Mucosa of rectum (tissue), 2 donors: ENCODE measurements around the gene FAM98C.

ENCODE experiments used
- H3K27ac ChIP-seq, 2 donors: one replicate each; pipeline ENCODE4 v1.7.0; 2013; ENCODE audit warnings: inconsistent platforms in 2 of 2, low read depth in 2 of 2, low read length in 2 of 2
- H3K27me3 ChIP-seq, 2 donors: one replicate each; pipeline ENCODE4 v1.7.0; 2013; ENCODE audit warnings: low read length in 2 of 2; ENCODE audit not compliant: control insufficient read depth in 2 of 2, insufficient read depth in 2 of 2
- H3K36me3 ChIP-seq, 2 donors: one replicate each; pipeline ENCODE4 v1.7.0; 2013; ENCODE audit warnings: low read length in 2 of 2; ENCODE audit not compliant: control insufficient read depth in 2 of 2, insufficient read depth in 2 of 2
- H3K4me1 ChIP-seq, 2 donors: one replicate each; pipeline ENCODE4 v1.7.0; 2013; ENCODE audit warnings: low read length in 2 of 2, mild to moderate bottlenecking in 1 of 2; ENCODE audit not compliant: control insufficient read depth in 2 of 2, insufficient read depth in 2 of 2
- H3K4me3 ChIP-seq, 2 donors: one replicate each; pipeline ENCODE4 v1.7.0; 2013; ENCODE audit warnings: low read length in 2 of 2
- H3K9ac ChIP-seq, 2 donors: one replicate each; pipeline ENCODE4 v1.7.0; 2013; ENCODE audit warnings: low read length in 2 of 2, low read depth in 1 of 2, mild to moderate bottlenecking in 1 of 2
- H3K9me3 ChIP-seq, 2 donors: one replicate each; pipeline ENCODE4 v1.7.0; 2013; ENCODE audit warnings: low read length in 2 of 2; ENCODE audit not compliant: control insufficient read depth in 2 of 2
- donor health status: healthy.
- donor health status: Normal muscosa, but diverticular disease.

FAM98C gene

DNA sequence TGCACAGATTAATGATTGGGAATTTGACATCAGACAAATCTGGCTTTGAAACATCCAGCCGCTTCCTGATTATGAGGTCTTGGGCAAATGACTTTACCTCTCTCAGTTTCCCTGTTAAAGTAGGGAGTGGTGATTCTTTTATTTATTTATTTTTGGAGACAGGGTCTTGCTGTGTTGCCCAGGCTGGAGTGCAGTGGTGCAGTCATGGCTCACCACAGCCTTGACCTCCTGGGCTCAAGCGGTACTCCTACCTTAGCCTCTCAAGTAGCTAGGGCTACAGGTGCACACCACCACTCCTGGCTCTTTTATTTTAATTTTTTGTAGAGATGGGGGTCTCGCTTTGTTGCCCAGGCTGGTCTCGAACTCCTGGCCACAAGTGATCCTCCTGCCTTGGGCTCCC, 25.8 kb upstream of the FAM98C start:
- Histone ChIP-seq H3K4me1 (peaks cover 12 to 19% of the 10 kb centered on the region in 2 donors), H3K9ac (no peak overlapping the region), H3K36me3 (peaks cover 32 to 38% of the 10 kb centered on the region in 2 donors), H3K4me3 (no peak overlapping the region), H3K27me3 (no peaks in the 10 kb centered on the region), H3K9me3 (no peaks in the 10 kb centered on the region), H3K27ac (no peak overlapping the region)

DNA sequence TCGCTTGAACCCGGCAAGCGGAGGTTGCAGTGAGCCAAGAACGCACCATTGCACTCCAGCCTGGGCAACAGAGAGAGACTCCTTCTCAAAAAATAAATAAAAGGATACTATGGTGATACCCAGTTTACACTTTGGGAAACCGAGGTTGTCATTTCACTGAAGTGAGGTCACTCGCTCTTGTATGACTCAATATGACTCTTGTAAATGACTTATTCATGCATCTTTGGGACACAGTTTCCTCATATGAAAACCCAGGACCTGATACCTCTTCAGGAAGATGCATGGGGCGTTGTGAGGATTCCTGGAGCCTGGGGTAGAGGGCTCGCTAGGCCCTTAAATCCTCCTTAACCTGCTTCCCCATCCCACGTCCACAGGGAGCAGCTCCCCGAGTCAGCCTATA, 24.0 kb upstream of the FAM98C start:
- Histone ChIP-seq H3K9ac (no peak overlapping the region), H3K9me3 (no peaks in the 10 kb centered on the region), H3K36me3 (peaks cover 47 to 52% of the 10 kb centered on the region in 2 donors), H3K27me3 (no peaks in the 10 kb centered on the region), H3K4me1 (peaks cover 12 to 17% of the 10 kb centered on the region in 2 donors), H3K4me3 (no peak overlapping the region), H3K27ac (no peak overlapping the region)

GRCh38 chr19:38381138-38381537, 21.8 kb upstream of the FAM98C start:
- Histone ChIP-seq H3K4me1 (peaks cover 4% of the 10 kb centered on the region in 2 donors), H3K27me3 (no peaks in the 10 kb centered on the region), H3K4me3 (no peak overlapping the region), H3K27ac (no peak overlapping the region), H3K36me3 (peaks cover 47 to 57% of the 10 kb centered on the region in 2 donors), H3K9me3 (no peaks in the 10 kb centered on the region), H3K9ac (no peak overlapping the region)

GRCh38 chr19:38383184-38383583, 19.7 kb upstream of the FAM98C start:
- H3K4me3 ChIP-seq: no peak overlapping the region
- peaks cover 41 to 50% of the 10 kb centered on the region in 2 donors for H3K36me3 ChIP-seq
- no peaks in the 10 kb centered on the region for H3K9me3 ChIP-seq
- no peak overlapping the region for H3K9ac ChIP-seq
- peaks cover 11% of the 10 kb centered on the region in 2 donors for H3K4me1 ChIP-seq
- H3K27ac ChIP-seq: no peak overlapping the region
- no peaks in the 10 kb centered on the region for H3K27me3 ChIP-seq

- Histone ChIP-seq H3K27me3 (no peaks in the 10 kb centered on the region), H3K9me3 (no peaks in the 10 kb centered on the region), H3K27ac (no peak overlapping the region), H3K4me1 (peaks cover 11 to 13% of the 10 kb centered on the region in 2 donors), H3K9ac (no peak overlapping the region), H3K4me3 (no peak overlapping the region), H3K36me3 (peaks cover 41 to 50% of the 10 kb centered on the region in 2 donors)
These were observed 19.1 kb upstream of the FAM98C start for GRCh38 chr19:38383743-38384142.

- H3K36me3 ChIP-seq: peaks cover 35 to 43% of the 10 kb centered on the region in 2 donors
- H3K27ac ChIP-seq: no peak overlapping the region
- peaks cover 11 to 16% of the 10 kb centered on the region in 2 donors for H3K4me1 ChIP-seq
- no peak overlapping the region for H3K9ac ChIP-seq
- no peaks in the 10 kb centered on the region for H3K9me3 ChIP-seq
- no peak overlapping the region for H3K4me3 ChIP-seq
- H3K27me3 ChIP-seq: peaks cover 0 to 3% of the 10 kb centered on the region in 2 donors
These were observed 18.5 kb upstream of the FAM98C start for GRCh38 chr19:38384209-38385027.

DNA sequence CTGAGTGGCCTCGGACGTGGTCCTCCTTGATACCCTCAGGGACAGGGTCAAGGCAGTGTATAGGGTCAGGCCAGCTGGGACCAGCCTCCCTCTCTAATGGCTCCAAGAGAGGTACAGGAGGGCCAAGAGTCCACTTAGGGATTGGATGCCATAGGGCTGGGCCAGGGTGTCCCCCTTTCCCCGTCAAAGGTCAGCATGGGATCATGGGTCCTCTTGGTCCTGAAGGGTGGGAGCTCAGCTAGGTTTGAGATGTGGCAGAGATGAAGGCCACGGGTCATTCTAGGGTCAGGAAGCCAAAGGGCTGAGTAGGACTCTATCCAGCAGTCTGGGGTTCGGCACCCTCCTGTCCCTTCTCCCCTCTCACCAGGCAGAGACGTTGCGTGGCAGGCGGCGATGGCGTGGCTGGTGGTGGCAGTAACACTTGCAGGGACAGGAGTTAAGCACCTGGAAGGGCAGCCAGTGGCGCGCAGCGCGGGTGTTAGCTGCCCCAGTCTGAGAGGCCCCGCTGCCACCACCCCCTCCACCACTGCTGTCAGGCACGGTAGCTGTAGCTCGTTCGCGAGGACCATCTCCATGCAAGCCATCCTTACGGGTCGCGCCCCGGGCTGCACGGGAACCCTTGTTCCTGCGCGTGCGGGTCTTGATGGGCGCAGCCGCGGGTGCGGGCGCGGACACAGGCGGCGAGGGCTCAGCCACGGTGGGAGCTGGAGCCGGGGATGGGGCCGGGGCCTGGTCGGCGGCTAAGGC, 17.7 kb upstream of the FAM98C start:
- H3K27me3 ChIP-seq: peaks cover 0 to 6% of the 10 kb centered on the region in 2 donors
- H3K4me3 ChIP-seq: no peak overlapping the region
- H3K27ac ChIP-seq: no peak overlapping the region
- H3K9ac ChIP-seq: no peak overlapping the region
- H3K9me3 ChIP-seq: no peaks in the 10 kb centered on the region
- peaks cover 33 to 38% of the 10 kb centered on the region in 2 donors for H3K36me3 ChIP-seq
- H3K4me1 ChIP-seq: peaks cover 11 to 16% of the 10 kb centered on the region in 2 donors

DNA sequence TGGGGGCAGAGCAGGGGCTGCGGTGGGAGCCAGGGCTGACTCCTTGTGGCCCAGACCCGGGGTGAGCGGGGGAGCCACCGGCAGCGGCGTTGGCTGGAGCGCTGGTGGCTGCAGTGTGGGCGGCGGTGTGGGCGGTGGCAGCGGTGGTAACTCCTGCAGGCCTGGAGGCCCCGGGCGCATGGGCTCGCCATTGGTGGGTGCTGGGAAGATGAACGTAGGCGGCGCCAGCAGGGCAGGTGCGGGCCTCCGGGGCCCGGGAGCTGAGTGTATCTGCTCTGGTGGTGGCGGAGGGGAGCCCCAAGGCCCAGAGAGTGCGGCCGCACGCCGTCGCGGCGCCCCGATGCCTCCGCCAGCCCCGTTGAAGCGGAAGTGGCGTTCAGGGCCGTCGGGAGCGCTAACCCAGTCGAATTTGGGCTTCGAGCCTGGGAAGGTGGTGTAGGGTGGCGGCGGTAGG, 17.1 kb upstream of the FAM98C start:
- H3K4me3 ChIP-seq: no peak overlapping the region
- peaks cover 0 to 6% of the 10 kb centered on the region in 2 donors for H3K27me3 ChIP-seq
- H3K9me3 ChIP-seq: no peaks in the 10 kb centered on the region

DNA sequence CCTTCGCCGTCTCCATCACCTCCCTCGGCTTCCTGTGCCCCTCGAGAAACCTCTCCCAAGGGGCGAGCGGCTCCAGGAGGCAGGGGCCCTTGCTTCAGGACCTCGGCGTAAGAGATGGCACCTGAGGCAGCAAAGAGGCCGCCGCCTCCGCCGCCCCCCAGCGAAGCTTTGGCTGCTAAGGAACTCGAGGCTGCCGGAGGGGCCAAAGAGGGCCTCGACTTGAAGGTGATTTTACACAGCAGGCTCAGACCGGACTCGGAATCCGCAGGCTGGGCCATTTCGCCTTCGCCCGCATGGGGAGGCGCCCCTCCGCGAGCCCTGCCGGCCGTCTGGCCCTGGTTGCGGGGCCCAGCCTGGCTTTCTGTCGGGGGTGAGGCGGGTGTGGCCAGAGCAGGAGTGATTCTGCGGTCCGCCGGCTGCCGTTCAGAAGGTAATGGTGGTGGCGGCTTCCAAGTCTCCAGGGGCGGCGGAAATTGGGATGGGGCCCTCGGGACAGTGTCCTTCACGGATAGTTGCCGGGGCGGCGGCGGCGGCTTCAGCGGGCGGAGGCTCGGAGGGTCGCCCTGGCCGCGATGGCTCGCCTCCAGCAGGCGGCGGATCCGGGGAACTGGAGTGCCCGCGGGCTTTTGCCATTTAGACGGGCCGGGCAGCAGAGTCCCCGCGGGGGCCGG, 16.5 kb upstream of the FAM98C start:
- H3K36me3 ChIP-seq: peaks cover 21 to 26% of the 10 kb centered on the region in 2 donors
- no peak overlapping the region for H3K9ac ChIP-seq
- no peak overlapping the region for H3K27ac ChIP-seq
- peaks cover 11 to 16% of the 10 kb centered on the region in 2 donors for H3K4me1 ChIP-seq
- H3K27me3 ChIP-seq: peaks cover 6% of the 10 kb centered on the region in 2 donors
- no peak overlapping the region for H3K4me3 ChIP-seq
- H3K9me3 ChIP-seq: no peaks in the 10 kb centered on the region

More for the DNA sequence above, 17.1 kb upstream of the FAM98C start:
- H3K27ac ChIP-seq: no peak overlapping the region
- H3K36me3 ChIP-seq: peaks cover 27 to 32% of the 10 kb centered on the region in 2 donors
- no peak overlapping the region for H3K9ac ChIP-seq
- peaks cover 11 to 16% of the 10 kb centered on the region in 2 donors for H3K4me1 ChIP-seq
